Measurements from ENCODE around the gene MRPL24. TPM values are rescaled to one million over a fixed set of nuclear protein-coding genes. Genes with fewer than 3 reads are reported as not detected.

The MRPL24 gene
- polyA plus RNA-seq, 2 of the 4 experiments (the other 2 are of a cell fraction), result 170 to 198 TPM

DNA sequence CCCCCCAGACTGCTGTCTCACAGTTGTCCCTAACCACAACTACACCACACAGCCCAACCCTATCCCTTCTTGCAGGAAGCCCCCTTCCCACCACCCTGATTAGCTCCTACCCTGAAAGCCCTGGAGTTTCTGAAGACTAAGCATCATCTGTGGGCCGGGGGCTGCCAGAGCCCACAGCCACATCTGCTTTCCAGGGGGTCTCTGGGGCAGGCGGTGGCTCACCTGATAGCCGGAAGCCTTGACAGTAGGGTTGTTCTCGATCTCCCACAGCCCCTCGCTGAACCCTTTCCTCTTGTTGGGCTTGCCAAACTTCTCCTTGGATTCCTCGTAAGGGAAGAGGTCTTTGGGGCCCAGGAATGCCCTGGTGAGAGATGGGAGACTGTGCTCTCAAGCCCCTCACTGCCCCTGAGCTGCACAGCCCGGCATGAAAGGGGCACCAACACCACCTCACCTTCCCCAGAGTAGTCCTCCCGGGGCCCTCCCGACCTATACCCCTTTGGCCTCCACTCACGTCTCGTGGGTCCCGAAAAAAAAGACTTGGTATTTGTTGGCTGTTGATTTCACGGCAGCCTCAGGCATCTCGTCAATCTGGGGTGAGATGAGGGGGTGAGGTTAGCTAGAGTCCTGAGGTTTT lies 4.0 kb upstream of the MRPL24 start:
- ChIA-PET CTCF (interaction anchor here (0.9 to 10.5 kb wide), 5 partner anchors 19 to 147 kb away, joined by 3 to 130 read pairs (median 5); partner anchors contain the start of genes ISG20L2 and METTL25B), POLR2A (interaction anchor here (0.7 kb wide), 1 partner anchor 188 kb away, joined by 4 read pairs; no protein-coding TSS in a partner anchor)
- FAIRE-seq, result no peak
- H3K4me2 ChIP-seq, result peak overlapping the region; percentile 92; the same call in 2 of the 3 replicates
- ATAC-seq, result no peak
- DNase-seq (ENCODE audit: low read depth in 1 of 2, low spot score in 1 of 2), result no peak
- H3K9me3 ChIP-seq, result no peaks in the 10 kb centered on the region
- H3K4me1 ChIP-seq, result peaks cover 53% of the 10 kb centered on the region
- H3K27ac ChIP-seq, result peak overlapping the region; percentile 99 to 100; a peak in 3 of 6 replicates
- H3K4me3 ChIP-seq, result no peak overlapping the region
- WGBS (ENCODE audit: missing lambda C conversion rate), result 83% methylated on average over 14 of the region's 14 CpGs
- no peak for TF ChIP-seq FOXS1 (CRISPR knock-in tag; IDR thresholded peaks at IDR 0.05)
- TF ChIP-seq POLR2AphosphoS2 (conservative IDR thresholded peaks at IDR 0.05; ENCODE audit: low read length), result no peak
- TF ChIP-seq, protein P1, sequence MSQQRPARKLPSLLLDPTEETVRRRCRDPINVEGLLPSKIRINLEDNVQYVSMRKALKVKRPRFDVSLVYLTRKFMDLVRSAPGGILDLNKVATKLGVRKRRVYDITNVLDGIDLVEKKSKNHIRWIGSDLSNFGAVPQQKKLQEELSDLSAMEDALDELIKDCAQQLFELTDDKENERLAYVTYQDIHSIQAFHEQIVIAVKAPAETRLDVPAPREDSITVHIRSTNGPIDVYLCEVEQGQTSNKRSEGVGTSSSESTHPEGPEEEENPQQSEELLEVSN (IDR thresholded peaks at IDR 0.05; ENCODE audit: borderline replicate concordance, low read depth), result no peak
- no peak for TF ChIP-seq NPAS2 (CRISPR knock-in tag; IDR thresholded peaks at IDR 0.05; ENCODE audit: borderline replicate concordance)
- no peak; a peak in 1 of 5 replicates for TF ChIP-seq JUN (IDR thresholded peaks at IDR 0.05)
- TF ChIP-seq KDM1A (IDR thresholded peaks at IDR 0.05; ENCODE audit: low read depth), result no peak

DNA sequence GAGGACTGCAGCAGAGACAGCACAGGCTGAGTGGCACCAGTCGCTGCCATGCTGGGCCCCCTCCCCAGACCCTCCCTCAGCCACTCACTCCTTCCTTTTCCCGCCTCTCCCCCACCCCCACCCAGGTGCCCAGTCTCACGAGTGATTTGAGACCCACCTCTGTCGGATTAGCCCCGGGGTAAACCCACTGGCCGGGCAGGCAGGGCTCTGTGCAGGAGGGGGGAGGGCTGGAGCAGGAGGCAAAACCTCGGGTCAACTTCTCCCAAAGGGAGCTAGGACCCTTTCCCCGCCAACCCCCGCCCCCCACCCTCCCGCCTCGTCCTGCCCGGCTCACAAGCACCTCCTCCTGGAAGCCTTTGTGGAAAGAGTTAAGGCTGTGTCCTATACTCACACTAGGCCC lies 3.5 kb upstream of the MRPL24 start:
- ATAC-seq (no peak), FAIRE-seq (no peak), DNase-seq (ENCODE audit: low read depth in 1 of 2, low spot score in 1 of 2) (no peak)
- Histone ChIP-seq H3K27ac (peak overlapping the region in 1 of 2 experiments; percentile 100; a peak in 3 of 6 replicates), H3K4me1 (peaks cover 55% of the 10 kb centered on the region), H3K9me3 (no peaks in the 10 kb centered on the region), H3K4me3 (no peak overlapping the region), H3K4me2 (no peak overlapping the region)
- POLR2A ChIA-PET, result interaction anchor here (0.7 to 1.7 kb wide), 2 partner anchors 16 to 189 kb away, joined by 4 to 7 read pairs; partner anchors contain the start of genes ISG20L2 and METTL25B
- TF ChIP-seq MAZ (IDR thresholded peaks at IDR 0.05; ENCODE audit: borderline replicate concordance, low read depth, low read length), result no peak
- TF ChIP-seq JUN (IDR thresholded peaks at IDR 0.05), result peak in 1 of 2 experiments; percentile 19; a peak in 1 of 5 replicates
- TF ChIP-seq, protein P2, sequence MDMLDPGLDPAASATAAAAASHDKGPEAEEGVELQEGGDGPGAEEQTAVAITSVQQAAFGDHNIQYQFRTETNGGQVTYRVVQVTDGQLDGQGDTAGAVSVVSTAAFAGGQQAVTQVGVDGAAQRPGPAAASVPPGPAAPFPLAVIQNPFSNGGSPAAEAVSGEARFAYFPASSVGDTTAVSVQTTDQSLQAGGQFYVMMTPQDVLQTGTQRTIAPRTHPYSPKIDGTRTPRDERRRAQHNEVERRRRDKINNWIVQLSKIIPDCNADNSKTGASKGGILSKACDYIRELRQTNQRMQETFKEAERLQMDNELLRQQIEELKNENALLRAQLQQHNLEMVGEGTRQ (IDR thresholded peaks at IDR 0.05), result no peak
- TF ChIP-seq ZFP36 (IDR thresholded peaks at IDR 0.05; ENCODE audit: borderline replicate concordance, partially characterized antibody), result no peak
- 40% methylated on average over 3 of the region's 12 CpGs for WGBS (ENCODE audit: missing lambda C conversion rate)
- CTCF ChIA-PET, result interaction anchor here (2.4 to 10.5 kb wide), 2 partner anchors 18 to 55 kb away, joined by 8 to 130 read pairs; partner anchors contain the start of genes ISG20L2 and METTL25B

DNA sequence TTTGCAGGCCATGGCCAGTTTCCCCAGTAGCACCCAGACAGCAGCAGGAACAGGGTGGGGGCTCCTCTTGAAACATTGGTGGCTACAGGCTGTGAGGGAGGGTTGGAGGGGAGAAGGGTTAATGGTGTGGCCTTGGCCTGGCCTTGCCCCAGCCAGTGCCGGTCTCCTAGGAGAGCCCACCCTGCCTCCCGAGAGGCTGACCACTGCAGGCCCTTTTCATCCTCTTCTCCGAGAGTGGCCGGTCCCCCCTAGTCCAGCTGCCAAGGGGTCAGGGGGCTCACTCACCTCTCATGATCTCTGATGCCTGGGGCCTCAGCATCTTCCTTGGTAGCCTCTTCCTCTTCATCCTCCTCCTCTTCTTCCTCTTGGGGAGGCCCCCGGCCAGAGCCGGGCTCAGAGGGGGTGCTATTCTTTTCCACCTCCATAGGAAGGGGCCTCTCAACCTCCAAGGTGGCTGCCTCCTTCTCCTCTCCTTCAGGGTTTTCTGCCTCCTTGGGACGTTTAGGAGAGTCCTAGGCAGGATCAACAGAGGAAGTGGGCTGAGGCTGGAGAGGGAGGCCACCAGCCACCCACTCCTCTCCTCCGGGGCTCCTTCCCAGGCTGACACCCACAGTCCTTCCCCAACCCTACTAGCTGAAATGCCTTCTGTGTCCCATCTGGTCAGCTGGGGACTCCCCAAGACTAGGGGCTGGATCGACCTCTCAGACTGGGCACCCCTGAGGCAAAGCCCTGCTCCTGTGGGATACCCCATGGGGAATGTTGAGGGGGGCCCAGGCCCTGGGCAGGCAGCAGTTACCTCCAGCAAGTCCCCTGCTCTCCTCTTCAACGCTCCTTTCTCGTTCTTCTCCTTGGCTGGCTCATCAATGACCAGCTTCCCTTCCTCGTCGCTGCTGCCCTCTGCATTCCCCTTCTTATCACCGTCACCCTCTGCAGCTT lies 2.7 kb upstream of the MRPL24 start:
- ATAC-seq (no peak), FAIRE-seq (no peak), DNase-seq (ENCODE audit: low read depth in 1 of 2, low spot score in 1 of 2) (no peak)
- H3K27ac ChIP-seq, result peak overlapping the region in 1 of 2 experiments; percentile 21; a peak in 2 of 6 replicates
- TF ChIP-seq MAFK (IDR thresholded peaks at IDR 0.05; ENCODE audit: partially characterized antibody), result no peak
- H3K4me2 ChIP-seq, result no peak overlapping the region
- 89% methylated on average over 14 of the region's 14 CpGs for WGBS (ENCODE audit: missing lambda C conversion rate)
- CTCF ChIA-PET, result interaction anchor here (0.6 to 10.5 kb wide), 3 partner anchors 17 to 1487 kb away, joined by 3 to 130 read pairs (median 3); partner anchors contain the start of genes ISG20L2 and METTL25B
- no peak overlapping the region for H3K4me3 ChIP-seq
- no peaks in the 10 kb centered on the region for H3K9me3 ChIP-seq
- peaks cover 48% of the 10 kb centered on the region for H3K4me1 ChIP-seq
- POLR2A ChIA-PET, result interaction anchor here (1.7 to 3.5 kb wide), 2 partner anchors 8 to 15 kb away, joined by 7 to 50 read pairs; partner anchors contain the start of genes HDGF, ISG20L2 and METTL25B

DNA sequence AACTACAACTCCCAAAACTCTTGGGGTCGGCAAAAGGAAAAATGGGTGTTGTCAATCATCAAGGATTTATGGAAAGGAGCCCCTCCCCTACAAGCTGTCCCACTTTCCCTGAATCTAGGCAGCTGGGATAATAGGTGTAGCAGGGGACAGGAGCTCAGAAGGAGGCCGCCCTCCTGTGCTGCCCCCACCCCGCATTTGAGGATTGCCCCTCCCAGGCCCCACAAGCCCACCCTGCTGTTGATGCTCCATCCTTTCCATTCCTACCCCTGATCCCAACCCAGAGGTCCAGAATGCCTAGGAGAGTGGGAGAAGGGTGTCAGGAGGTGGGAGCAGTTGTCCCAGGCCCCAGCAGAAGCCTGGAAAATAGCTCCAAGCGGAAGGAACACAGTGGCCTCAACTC lies 1.9 kb upstream of the MRPL24 start:
- DNase-seq (ENCODE audit: low read depth in 1 of 2, low spot score in 1 of 2) (no peak), FAIRE-seq (no peak), ATAC-seq (no peak)
- Histone ChIP-seq H3K9me3 (no peaks in the 10 kb centered on the region), H3K4me1 (peaks cover 40% of the 10 kb centered on the region), H3K4me2 (no peak overlapping the region), H3K27ac (peak overlapping the region in 1 of 2 experiments; percentile 12; a peak in 2 of 6 replicates), H3K4me3 (no peak overlapping the region)
- TF ChIP-seq CHD4 (IDR thresholded peaks at IDR 0.05; ENCODE audit: borderline replicate concordance), result no peak
- TF ChIP-seq, protein P3, sequence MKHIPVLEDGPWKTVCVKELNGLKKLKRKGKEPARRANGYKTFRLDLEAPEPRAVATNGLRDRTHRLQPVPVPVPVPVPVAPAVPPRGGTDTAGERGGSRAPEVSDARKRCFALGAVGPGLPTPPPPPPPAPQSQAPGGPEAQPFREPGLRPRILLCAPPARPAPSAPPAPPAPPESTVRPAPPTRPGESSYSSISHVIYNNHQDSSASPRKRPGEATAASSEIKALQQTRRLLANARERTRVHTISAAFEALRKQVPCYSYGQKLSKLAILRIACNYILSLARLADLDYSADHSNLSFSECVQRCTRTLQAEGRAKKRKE (CRISPR knock-in tag; IDR thresholded peaks at IDR 0.05; ENCODE audit: low read depth), result no peak
- no peak for TF ChIP-seq FOSB (CRISPR knock-in tag; IDR thresholded peaks at IDR 0.05)
- no peak for TF ChIP-seq HOXA7 (CRISPR knock-in tag; IDR thresholded peaks at IDR 0.05)
- TF ChIP-seq HOXB13 (CRISPR knock-in tag; IDR thresholded peaks at IDR 0.05; ENCODE audit: low read depth), result no peak
- TF ChIP-seq KDM1A (IDR thresholded peaks at IDR 0.05; ENCODE audit: low read depth), result no peak
- TF ChIP-seq MYC (IDR thresholded peaks at IDR 0.05; ENCODE audit: borderline replicate concordance, low read length), result no peak
- TF ChIP-seq, protein P4, sequence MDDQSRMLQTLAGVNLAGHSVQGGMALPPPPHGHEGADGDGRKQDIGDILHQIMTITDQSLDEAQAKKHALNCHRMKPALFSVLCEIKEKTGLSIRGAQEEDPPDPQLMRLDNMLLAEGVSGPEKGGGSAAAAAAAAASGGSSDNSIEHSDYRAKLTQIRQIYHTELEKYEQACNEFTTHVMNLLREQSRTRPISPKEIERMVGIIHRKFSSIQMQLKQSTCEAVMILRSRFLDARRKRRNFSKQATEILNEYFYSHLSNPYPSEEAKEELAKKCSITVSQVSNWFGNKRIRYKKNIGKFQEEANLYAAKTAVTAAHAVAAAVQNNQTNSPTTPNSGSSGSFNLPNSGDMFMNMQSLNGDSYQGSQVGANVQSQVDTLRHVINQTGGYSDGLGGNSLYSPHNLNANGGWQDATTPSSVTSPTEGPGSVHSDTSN (IDR thresholded peaks at IDR 0.05), result no peak
- TF ChIP-seq CEBPB (IDR thresholded peaks at IDR 0.05), result no peak
- TF ChIP-seq ZNF302 (CRISPR knock-in tag; IDR thresholded peaks at IDR 0.05), result no peak
- TF ChIP-seq, protein P5, sequence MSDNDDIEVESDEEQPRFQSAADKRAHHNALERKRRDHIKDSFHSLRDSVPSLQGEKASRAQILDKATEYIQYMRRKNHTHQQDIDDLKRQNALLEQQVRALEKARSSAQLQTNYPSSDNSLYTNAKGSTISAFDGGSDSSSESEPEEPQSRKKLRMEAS (IDR thresholded peaks at IDR 0.05), result no peak
- no peak for TF ChIP-seq KDM5A (IDR thresholded peaks at IDR 0.05)
- TF ChIP-seq ZSCAN20 (CRISPR knock-in tag; IDR thresholded peaks at IDR 0.05), result no peak
- CTCF ChIA-PET, result interaction anchor here (0.6 to 10.5 kb wide), 5 partner anchors 9 to 1486 kb away, joined by 3 to 130 read pairs (median 3); partner anchors contain the start of genes HDGF, ISG20L2 and METTL25B
- 94% methylated on average over 4 of the region's 4 CpGs for WGBS (ENCODE audit: missing lambda C conversion rate)
- POLR2A ChIA-PET, result interaction anchor here (1.7 to 3.5 kb wide), 2 partner anchors 9 to 15 kb away, joined by 7 to 50 read pairs; partner anchors contain the start of genes HDGF, ISG20L2 and METTL25B

All from A549 (cell line).